IPS DF 19.7 (cell line): ENCODE data around the gene GART.
A peak's percentile ranks its signal among the peaks of the same experiment; 100 is the strongest.
"Not testable (repeated sequence)": the region's sequence is repeated elsewhere in the genome, so short reads cannot be mapped to it uniquely, and the experiment has no call there.

Experiments
- DNase-seq: peaks from one replicate; pipeline ENCODE4 v3.0.0-alpha.2; 2013; ENCODE audit warnings: low read depth, low spot score

Gene GART

DNA sequence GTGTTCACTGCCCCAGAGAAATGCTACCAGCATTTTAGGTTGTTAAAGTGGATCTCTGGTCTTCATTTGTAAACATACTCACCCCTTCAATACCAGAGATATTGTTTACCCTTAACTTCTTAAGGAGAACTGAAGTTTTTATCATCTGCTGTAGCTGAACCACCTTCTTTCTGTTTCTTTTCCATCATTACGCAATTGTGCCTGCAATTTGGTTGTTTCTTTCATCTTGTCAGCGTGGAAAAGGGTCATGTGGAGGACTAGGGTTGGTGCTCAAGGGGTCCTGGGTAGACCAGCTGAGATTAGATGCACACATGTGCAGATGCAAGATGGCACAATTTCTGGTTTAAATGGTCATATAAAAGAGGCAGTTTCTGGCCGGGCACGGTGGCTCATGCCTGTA, 23.0 kb downstream of the GART start:
- DNase-seq = no peak

DNA sequence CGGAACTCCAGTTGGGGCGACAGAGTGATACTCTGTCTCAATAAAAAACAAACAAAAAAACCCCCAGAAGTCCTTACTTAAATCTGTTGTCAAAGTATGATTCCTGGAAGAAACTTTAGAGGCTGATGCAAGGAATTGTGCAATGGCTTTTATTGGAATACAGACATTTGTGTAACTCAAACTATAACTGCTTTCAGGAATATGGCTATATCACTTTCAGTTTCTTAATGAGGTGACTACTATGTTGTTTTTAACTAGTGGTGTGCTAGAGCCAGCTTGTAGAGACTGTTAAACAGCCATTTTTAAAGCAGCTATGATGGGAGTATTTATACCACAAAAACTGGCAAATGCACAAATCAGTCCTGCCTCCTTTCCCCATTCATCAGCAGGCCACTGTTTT, 27.7 kb downstream of the GART start:
- no peak for DNase-seq

DNA sequence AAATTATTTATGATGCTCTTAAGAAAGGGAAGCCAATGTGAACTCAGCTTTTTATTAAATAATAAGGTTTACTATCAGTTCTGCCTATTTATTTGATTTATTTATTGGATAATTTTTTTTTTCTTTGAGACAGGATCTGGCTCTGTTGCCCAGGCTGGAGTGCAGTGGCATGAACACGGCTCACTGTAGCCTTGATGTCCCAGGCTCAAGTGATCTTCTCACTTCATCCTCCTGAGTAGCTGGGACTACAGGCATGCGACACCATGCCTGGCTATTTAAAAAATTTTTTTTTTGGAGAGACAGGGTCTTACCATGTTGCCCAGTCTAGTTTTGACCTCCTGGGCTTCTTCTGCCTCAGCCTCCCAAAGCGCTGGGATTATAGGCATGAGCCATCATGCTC, 29.4 kb downstream of the GART start:
- DNase-seq = no peak

DNA sequence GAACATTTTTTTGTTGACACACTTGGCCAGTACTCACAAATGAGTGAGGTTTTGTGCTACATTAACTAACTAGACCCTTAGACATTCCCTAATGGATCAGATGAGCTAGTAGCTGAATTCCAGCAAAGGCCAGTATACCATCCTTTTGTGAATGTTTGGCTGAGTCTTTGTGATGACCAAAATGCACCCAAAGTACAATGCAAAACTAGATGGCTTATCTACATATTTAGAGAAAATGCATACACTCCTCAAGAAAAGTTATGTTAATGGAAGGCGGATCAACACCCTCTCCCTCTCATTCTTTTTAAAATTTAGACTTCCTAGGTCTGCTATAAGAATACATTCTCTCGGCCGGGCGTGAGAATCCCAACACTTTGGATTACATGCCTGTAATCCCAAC, 30.3 kb downstream of the GART start:
- DNase-seq = no peak

DNA sequence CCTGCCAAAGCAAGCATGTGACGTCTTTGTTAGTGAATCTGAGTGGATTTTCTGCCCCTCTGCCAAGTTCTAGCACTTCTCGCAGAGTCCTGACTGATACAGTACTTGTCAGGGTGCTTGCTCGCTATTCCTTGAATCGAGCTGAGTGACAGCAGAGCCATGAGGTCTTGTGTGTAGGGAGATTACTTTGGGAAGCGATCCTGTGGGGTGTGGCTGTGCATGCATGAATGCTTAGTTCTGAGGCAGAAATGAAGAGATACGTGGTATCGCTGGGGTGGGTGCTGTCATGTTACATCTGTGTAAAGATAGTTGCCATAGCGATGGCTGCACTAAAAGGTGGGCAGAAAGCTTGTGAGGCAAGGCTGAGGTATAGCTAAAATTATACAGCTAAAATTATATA, 31.1 kb downstream of the GART start:
- no peak for DNase-seq

DNA sequence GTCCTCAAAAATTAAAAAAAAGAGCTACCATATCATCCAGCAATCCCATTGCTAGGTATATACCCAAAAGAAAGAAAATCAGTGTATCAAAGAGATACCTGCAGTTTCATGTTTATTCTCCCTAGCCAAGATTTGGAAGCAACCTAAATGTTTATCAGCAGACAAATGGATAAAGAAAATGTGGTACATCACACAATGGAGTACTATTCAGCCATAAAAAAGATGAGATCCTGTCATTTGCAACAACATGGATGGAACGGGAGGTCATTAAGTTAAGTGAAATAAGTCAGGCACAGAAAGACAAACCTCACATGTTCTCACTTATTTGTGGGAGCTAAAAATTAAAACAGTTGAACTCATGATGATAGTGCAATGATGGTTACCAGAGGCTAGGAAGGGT, 34.9 kb downstream of the GART start:
- not testable (repeated sequence) for DNase-seq

DNA sequence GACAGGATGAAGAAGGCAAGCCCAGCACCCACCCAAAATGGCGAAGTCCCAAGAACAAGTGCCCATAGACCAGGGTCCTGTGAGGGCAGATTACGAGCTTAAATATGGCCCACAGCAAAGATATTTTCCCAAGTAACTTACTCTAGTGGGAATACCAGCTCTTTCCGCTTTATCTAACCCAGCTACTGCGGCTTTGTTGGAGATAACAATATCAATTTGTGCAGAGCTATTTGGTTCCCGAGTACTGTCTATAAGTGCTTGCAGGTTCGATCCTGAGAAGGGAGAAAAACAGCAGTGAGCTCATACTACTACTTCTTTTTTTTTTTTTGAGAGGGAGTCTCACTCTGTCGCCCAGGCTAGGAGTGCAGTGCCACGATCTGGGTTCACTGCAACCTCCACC, 36.1 kb downstream of the GART start:
- DNase-seq = no peak

DNA sequence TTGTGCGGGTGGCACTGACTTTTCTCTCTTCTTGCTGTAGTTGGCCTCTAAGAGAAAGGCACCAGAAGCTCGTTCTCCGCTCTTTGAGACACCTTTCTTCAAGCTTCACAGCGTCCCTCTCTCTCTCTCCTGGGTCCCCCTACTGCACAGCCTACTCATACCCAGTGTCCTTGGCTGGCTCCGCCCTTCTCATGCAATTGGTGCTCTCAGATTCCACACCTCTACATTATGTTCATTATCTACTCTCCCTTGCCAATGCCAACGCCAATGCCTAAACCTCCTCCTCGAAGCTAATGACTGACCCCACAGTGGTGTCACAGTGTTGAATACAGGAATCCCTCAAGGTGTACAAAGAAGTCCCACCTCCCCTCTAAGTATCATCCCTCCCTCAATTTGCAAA, 45.6 kb downstream of the GART start:
- no peak for DNase-seq

DNA sequence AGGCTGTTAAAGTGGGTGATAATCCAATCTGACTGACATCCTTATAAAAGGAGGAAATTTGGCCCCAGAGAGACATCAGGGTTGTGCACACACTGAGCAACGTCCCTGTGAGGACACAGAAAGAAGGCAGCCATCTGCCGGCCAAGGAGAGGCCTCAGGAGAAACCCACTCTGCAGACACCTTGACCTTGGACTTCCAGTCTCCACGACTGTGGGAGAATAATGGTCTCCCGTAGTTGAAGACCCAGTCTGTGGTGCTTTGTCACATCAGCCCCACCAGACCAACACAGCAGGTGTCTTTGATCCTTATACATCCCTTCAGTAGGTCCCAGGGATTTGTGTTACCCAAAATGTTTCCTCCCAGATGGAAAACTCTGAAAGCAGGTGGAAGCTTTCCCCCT, 46.2 kb downstream of the GART start:
- no peak for DNase-seq

DNA sequence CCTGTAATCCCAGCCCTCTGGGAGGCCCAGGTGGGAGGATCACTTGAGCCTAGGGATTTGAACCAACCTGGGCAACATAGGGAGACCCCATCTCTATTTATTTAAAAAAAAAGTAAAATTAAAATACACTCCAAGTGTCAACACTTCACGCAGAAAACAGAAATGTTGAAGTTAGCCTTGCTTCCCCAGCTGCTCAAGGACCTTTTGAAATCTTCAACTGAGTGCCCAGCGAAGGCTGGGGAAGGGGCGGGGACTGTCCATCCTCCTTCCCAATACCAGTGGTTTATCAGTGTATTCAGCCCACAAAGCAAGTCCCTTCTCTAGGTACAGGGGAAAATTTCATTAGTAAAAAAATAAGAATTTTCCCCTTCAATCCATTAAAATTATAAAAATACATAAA, 48.2 kb downstream of the GART start:
- no peak for DNase-seq

DNA sequence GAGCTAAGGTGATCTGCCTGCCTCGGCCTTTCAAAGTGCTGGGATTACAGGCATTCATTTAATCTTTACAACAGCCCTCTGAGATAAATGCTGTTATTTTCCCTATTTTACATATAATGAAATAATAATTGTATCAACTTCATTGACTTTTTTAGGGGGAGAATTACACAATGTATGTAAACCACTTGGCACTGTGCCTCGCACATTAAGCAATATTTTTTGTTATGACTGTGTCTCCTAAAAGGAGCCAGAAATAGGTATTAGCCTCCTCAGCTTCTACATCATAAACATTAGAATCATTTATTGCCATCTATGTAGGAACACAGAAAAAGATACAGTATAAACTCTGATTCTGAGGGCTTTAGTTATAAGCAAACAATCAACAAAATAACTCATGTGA, 49.3 kb downstream of the GART start:
- no peak for DNase-seq

DNA sequence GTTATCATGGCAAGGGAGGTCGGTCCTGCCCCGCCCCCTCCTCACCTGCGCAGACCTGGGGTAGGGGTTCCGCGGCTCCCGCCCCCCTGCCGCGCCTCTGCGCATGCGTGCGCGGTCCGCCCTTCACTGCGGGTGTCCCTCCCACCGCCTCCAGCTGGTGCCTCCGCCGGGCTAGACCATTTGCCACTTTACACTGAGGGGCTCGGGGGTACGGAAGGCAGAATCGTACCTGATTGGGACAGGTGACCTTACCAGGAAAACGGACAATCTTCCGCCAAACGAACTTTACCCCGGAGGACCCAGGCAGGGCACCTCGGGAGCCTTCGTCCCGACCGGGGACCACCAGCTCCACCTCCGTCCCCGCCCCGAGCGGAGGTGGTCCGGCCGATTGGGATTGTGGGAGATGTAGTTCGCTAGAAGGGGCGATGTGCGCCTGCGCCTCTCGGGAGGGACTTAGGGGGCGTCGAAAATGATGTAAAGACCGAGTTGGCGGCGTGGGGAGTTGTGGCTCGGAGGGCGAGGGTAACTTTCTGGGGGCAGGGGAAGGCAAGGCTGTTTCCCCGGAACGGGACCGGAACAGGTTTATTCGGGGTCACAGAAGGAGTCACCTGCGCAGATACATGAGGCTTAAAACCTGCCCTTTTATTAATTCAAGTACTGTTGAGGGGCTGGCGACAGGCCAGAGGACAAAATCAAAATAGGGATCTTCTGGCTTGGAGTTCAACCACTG, 50.4 kb downstream of the GART start, which contains the start of gene DNAJC28:
DNAJC28 (minus strand) TSS at position 344 of the 730 bp plus-strand sequence. CDS start 2,323 bp downstream, outside the sequence.
- peak; percentile 83 for DNase-seq

DNA sequence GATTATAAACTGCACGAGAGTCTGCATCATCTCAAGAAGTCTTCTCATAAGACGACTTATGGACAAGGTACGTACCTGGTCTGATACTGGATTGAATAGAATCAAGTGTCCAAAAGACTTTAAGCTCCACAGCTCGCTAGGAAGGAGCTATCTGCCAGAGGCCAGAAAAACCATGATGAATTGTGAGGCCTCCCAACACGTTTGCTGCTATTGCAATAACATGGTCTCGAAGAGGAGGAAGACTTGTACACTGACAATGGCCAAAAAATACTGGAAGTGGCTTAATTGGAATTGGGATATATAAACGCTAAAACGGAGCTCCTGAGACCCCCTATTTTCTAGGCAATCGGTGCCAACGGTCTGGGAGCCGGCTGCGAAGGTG, 50.9 kb downstream of the GART start:
- no peak for DNase-seq

DNA sequence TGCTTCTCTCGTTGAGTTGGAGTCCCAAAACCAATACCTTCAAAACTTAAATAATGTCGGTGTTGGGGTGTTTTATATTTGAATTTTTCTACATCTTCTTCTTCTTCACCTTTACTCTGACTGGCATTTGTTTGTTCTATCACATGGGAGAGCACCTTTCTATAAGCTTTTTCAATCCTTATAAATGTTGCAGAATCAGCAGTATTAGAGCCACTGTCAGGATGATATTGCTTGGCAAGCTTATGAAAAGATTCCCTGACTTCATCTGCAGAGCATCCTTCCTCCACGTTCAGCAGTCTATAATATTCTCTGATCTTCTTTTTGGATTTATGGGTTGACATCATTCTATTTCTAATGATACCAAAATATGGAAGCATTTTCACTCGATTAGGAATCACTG, 53.0 kb downstream of the GART start:
- no peak for DNase-seq

DNA sequence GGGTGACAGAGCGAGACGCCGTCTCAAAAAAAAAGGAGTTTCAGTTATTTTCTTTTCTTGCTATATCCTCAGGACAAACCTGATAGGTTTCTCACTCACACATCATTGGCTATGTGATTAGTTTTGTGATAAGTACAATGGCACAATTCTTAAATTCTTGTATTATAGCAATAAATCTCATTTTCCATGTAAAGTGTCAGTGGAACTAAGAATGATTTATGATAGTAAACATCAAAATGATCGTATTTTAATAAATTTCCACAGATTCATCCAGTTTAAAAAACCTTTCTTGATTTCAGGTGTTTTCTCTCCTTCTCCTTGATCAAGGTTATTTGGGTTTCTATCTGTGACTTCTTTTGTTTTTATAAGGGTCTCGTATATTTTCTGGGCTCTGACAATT, 53.9 kb downstream of the GART start:
- DNase-seq = no peak

DNA sequence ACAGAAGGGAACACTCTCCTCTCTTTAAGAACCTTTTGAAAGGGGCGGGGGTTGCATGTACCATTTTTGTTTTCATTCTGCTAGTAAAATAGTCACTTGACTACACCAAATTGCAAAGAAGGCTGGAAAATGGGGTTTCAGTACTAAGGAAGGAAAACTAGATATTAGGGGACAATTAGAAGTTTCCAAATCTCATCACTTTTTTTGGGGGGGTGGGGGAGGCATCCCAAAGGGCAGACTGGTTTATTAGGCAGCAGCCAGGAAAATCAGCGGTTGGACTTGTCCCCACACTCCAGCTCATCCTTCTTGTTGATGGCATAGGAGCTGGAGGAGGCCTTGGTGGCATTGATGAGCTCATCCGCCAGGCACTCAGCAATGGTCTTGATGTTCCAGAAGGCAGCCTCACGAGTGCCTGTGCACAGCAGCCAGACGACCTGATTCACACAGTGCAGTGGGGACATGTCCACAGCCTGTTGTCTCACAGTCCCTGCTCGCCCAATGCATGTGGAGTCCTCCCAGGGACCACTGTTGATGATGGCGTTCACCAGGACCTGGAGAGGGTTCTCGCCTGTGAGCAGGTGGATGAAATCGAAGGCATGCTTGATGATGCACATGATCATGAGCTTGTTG, 60.5 kb downstream of the GART start:
- DNase-seq = no peak

DNA sequence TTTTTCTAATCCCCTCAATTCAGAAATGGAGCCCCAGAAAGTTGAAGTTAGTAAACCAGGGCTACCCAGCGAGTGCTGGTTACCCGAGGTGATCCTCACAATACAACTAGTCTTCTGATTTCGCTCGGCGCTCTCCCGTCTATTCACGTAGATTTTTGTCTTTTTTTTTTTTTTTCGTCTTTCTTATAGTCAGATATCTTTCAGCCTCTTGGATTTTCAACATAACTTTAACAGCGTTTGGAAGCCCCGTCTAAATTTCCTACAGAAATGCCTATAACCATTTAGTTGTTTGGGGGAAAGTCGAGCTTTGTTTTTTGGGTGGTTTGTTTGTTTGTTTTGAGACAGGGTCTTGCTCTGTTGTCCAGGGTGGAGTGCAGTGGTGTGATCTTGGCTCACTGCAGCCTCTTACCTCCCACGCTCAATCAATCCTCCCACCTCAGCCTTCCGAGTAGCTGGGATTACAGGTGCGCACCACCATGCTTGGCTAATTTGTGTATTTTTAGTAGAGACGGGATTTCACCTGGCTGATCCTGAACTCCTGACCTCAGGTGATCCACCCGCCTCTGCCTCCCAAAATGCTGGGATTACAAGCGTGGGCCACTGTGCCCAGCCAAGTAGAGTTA, 61.3 kb downstream of the GART start:
- DNase-seq = no peak

DNA sequence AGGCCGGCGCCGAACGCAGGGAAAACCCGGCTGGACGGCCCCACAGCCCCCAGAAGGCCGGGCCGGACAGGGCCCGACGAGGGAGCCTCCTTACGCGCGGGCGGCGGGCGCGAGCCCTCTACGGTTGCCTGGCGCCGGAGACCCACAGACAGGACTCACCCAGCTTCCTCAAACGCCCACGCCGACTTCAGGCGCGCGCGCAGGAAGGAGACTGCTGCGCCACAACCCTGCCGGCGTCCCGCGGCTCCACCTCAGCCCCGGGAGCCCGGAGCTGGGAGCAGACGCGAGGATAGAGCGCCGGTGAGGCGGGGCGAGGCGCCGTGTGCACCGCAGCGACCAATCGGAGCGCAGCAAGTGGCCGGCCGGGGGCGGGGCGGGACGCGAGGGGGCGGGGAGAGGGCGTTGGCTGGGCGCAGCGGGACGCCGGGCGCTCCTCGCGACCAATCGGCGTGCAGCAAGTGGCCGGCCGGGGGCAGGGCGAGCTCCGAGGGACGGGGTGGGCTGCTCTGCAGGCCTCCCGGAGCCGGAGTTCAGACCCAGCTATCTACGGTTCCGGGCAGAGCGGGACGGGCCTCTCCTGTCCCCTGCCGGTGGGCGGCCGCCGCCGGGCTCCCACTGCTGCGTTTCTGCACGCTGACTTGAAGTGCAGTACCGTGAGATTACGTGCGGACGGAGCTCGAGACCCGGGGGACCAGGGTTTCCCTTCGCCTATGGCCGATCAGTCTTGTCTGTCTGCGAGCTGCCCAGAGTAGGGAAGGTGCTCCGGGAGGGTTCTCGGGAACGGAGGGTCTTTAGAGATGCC, 62.0 kb downstream of the GART start, which contains the start of gene TMEM50B:
TMEM50B (minus strand) TSS at position 296 of the 802 bp plus-strand sequence. CDS start 11,089 bp downstream, outside the sequence.
- DNase-seq = peak; percentile 72

DNA sequence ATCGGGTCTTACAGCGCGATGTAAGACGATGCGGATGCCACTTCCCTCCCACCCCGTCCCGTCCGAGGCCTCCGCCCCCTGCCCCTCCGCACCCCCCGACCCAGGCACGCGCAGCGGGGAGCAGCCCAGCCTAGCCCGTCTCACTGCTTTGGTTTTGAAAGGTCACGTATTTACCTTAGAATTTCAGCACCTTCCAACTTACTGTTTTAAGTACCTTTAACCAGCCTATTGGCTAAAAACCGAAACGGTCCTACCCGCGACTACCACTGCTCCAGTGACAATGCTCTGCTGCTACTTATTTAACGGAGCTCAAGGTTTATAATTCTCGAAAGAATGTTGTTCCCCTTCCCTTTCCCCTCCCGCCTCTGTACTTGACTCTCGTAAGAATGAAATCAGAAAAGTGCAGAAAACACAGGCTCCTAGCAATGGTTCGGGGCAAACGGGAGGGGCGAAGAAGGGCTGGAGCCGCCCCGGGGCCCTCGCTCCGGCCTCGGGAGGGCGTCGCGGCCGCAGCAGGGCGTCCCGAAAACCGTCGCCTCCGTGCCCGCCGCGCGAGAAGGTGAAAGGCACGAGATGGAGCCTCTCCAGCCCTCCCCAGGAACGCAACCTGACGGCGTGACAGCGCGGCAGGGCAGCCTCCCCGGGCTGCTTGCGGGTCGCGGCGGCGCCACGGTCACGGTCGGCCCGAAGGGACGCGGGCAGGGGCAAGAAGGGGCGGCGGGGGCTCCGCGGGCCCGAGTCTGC, 62.8 kb downstream of the GART start:
- no peak for DNase-seq

DNA sequence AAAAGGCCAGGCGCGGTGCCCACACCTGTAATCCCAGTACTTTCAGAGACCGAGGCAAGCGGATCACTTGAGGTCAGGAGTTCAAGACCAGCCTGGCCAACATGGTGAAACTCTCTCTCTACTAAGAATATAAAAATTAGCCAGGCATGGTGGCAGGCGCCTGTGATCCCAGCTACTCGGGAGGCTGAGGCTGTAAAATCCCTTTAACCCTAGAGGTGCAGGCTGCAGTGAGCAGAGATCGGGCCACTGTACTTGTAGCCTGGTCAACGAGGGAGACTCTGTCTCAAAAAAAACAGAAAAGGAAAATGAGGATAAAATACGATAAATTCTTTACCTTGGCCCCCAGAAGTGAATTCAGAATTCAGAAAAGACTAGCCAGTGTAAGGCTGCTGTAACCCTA, 63.7 kb downstream of the GART start:
- no peak for DNase-seq

DNA sequence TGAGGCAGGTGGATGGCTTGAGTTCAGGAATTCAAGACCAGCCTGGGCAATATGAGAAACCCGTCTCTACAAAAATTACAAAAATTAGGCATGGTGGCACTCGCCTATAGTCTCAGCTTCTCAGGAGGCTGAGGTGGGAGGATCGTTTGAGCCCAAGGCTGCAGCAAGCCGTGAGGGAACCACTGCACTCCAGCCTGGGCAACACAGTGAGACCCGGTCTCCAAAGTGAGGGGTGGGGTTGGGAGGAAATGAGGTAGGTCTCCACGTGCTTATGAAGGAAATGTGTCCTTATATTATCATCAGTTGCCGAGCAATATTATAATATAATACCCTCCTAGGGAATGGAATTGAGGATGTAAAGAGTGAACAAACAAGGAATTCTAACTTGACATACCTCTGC, 64.9 kb downstream of the GART start:
- no peak for DNase-seq
